Measurements from ENCODE around the gene KRT39. TPM values are rescaled to one million over a fixed set of nuclear protein-coding genes. Genes with fewer than 3 reads are reported as not detected.
A peak's percentile ranks its signal among the peaks of the same experiment; 100 is the strongest.

The KRT39 gene
- total RNA-seq, 1 experiment from 2014 or later = not detected

DNA sequence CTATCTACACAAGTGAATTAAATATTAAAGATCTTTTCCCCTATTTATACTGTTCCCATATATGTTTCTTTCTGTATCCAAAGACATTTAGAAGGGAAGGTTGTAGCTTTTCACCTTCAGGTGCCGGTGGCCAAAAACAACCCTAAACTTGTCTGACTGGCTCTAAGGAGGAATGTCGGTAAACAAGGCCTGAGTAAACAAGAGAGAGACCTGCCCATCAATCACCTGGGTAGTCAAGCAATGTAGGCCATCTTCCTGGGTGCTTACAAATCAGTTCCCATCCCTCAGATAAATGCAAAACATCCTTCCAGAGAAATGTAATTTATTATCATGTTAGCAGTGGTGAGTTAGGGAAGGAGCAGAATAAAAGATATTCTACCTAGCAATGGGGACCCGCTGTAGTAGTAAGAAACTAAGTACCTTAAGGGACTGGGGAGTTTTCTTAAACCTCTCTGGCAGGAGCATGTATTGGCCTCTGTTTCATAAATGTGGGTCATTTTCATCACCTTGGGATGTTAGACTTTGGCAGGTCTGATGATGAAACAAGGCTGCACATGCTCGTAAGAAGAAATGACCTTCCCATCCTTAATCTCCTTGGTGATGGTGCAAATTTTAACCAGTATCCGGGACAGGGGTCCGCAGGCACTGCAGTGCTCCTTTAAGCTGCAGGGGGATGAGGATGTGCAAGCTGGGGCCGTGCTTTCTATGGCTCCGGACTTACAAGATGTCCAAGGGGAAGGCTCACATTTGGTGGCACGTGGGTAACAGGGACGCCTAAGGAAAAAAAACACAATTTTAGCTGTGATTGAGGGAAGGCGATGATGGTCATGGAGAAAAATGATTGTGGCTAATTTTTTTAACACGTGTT, 8.4 kb downstream of the KRT39 start:
- no TSS peak for BruUV-seq (replicated peaks)
- peaks cover 88% of the 10 kb centered on the region for H3K4me1 Mint-ChIP-seq (ENCODE audit: low read depth, unreplicated experiment)
- intact Hi-C loops (cut with micrococcal nuclease; ENCODE audit: unreplicated experiment) = loop anchor here (1.0 to 5.0 kb wide), 4 partner anchors 64 to 174 kb away; partner anchors contain the start of gene KRTAP1-1
- DNase-seq = peak; percentile 86
- CTCF ChIA-PET = interaction anchor here (0.6 to 4.0 kb wide), 13 partner anchors 11 to 1130 kb away, joined by 3 to 33 read pairs (median 4); partner anchors contain the start of gene KRT23
- H3K27ac Mint-ChIP-seq (ENCODE audit: unreplicated experiment) = peak overlapping the region; percentile 94
- TF ChIP-seq, protein P1, sequence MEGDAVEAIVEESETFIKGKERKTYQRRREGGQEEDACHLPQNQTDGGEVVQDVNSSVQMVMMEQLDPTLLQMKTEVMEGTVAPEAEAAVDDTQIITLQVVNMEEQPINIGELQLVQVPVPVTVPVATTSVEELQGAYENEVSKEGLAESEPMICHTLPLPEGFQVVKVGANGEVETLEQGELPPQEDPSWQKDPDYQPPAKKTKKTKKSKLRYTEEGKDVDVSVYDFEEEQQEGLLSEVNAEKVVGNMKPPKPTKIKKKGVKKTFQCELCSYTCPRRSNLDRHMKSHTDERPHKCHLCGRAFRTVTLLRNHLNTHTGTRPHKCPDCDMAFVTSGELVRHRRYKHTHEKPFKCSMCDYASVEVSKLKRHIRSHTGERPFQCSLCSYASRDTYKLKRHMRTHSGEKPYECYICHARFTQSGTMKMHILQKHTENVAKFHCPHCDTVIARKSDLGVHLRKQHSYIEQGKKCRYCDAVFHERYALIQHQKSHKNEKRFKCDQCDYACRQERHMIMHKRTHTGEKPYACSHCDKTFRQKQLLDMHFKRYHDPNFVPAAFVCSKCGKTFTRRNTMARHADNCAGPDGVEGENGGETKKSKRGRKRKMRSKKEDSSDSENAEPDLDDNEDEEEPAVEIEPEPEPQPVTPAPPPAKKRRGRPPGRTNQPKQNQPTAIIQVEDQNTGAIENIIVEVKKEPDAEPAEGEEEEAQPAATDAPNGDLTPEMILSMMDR (IDR thresholded peaks at IDR 0.05; ENCODE audit: unreplicated experiment) = no peak
- H3K9me3 Mint-ChIP-seq (ENCODE audit: low read depth, unreplicated experiment) = peaks cover 2% of the 10 kb centered on the region
- H3K4me3 Mint-ChIP-seq (ENCODE audit: low read depth, unreplicated experiment) = peak overlapping the region; percentile 14
- H3K27me3 Mint-ChIP-seq (ENCODE audit: unreplicated experiment) = no peaks in the 10 kb centered on the region
- H3K36me3 Mint-ChIP-seq (ENCODE audit: insufficient read depth, unreplicated experiment) = peaks cover 49% of the 10 kb centered on the region

DNA sequence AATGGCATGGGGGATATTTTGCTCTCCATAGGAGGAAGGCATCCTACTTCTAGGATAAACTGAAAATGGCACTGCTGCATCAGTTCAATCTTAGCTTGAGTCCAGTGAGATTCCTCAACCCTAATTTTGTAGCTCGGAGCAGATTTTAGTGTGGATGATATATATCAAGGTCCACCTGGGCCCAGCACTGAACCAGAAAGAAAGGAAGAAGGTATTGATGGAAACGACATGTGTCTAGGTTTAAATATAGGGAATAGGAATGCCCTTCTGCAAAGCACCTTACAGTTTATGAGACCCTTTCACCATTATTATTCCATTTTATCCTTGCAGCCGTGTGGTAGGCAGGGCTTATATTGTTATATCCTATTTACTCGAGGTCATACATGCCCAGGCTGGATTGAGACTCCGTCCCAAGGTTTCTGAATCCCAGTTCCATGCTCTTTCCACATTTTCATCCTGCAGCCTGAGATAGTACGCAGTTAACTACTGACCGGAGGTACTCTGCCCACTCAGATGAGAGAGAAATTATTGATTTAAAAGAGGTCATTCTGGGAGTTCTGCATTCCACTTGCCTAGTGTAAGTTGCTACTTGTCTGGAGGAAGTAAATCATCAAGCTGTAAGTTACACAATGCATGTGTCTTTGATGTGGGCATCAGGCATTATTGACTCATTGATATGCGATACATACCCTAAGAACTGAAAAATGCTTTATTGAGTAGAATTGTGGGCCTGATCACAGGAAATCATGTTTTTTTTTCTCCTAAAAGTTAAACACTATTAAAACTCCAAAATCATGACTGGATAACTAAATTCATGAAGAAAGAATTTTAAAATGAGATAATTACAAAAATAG, 10.1 kb downstream of the KRT39 start:
- Mint-ChIP-seq H3K27me3 (ENCODE audit: unreplicated experiment) (no peaks in the 10 kb centered on the region), H3K4me3 (ENCODE audit: low read depth, unreplicated experiment) (peak overlapping the region; percentile 27), H3K36me3 (ENCODE audit: insufficient read depth, unreplicated experiment) (peaks cover 63% of the 10 kb centered on the region), H3K27ac (ENCODE audit: unreplicated experiment) (peak overlapping the region; percentile 94), H3K4me1 (ENCODE audit: low read depth, unreplicated experiment) (peaks cover 97% of the 10 kb centered on the region), H3K9me3 (ENCODE audit: low read depth, unreplicated experiment) (no peaks in the 10 kb centered on the region)
- intact Hi-C loops (cut with micrococcal nuclease; ENCODE audit: unreplicated experiment) = loop anchor here (1.0 to 5.0 kb wide), 4 partner anchors 41 to 176 kb away; no protein-coding TSS in a partner anchor
- CTCF ChIA-PET = interaction anchor here (0.5 to 4.0 kb wide), 26 partner anchors 8 to 1307 kb away, joined by 3 to 33 read pairs (median 4); partner anchors contain the start of genes KRT23 and KRTAP2-3
- peak; percentile 88 for DNase-seq
- TSS peak; percentile 84 for BruUV-seq (replicated peaks)
- TF ChIP-seq, protein P1 (IDR thresholded peaks at IDR 0.05; ENCODE audit: unreplicated experiment) = no peak

DNA sequence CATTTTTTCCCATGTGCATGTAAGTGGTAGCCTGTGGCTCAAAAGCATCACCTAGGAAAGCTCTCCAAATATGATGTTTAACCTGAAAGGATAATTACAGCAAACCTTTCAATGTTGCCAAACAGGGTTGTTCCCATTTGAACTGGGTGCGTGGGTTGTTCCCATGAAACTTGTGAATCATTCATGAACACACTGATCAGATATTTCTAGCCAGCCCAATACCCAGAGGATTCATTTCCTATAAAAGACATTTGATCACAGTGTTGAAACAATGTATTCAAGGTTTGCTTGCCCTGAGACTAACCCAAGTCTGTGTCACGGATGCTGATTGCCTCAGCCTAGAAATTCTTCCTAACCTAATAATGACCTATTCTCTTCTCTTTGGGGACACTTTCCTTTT, 12.9 kb downstream of the KRT39 start:
- intact Hi-C loops (cut with micrococcal nuclease; ENCODE audit: unreplicated experiment) = loop anchor here (1.0 kb wide), 1 partner anchor 106 kb away; the partner anchor contains the start of gene KRTAP2-3
- no TSS peak for BruUV-seq (replicated peaks)
- Mint-ChIP-seq H3K27me3 (ENCODE audit: unreplicated experiment) (no peaks in the 10 kb centered on the region), H3K36me3 (ENCODE audit: insufficient read depth, unreplicated experiment) (peaks cover 65% of the 10 kb centered on the region), H3K9me3 (ENCODE audit: low read depth, unreplicated experiment) (no peaks in the 10 kb centered on the region), H3K4me1 (ENCODE audit: low read depth, unreplicated experiment) (peaks cover 100% of the 10 kb centered on the region), H3K4me3 (ENCODE audit: low read depth, unreplicated experiment) (peak overlapping the region; percentile 49), H3K27ac (ENCODE audit: unreplicated experiment) (peak overlapping the region; percentile 94)
- peak; percentile 90 for DNase-seq
- TF ChIP-seq, protein P1 (IDR thresholded peaks at IDR 0.05; ENCODE audit: unreplicated experiment) = no peak
- CTCF ChIA-PET = interaction anchor here (0.6 to 3.0 kb wide), 16 partner anchors 17 to 568 kb away, joined by 3 to 48 read pairs (median 6); partner anchors contain the start of genes KRT23 and KRTAP2-3

DNA sequence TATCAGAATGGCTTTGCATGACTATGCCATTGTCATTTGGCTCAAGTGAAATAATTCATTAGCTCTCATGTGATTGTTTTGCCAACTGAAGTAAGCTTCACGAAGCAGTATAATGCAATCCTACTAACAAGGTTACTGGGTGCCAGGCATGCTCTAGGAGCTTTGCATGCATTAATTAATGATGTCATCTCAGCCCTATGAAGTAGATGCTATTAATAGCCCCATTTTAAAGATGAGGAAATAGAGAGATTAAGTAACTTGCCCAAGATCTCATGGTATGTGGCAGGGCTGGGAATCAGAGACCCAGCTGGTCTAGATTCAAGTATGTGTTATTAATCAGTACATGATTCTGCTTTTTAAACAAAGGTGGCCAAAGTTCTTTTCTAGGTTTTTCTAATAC, 14.1 kb downstream of the KRT39 start:
- peaks cover 93% of the 10 kb centered on the region for H3K4me1 Mint-ChIP-seq (ENCODE audit: low read depth, unreplicated experiment)
- H3K36me3 Mint-ChIP-seq (ENCODE audit: insufficient read depth, unreplicated experiment) = peaks cover 55% of the 10 kb centered on the region
- BruUV-seq (replicated peaks) = no TSS peak
- H3K27me3 Mint-ChIP-seq (ENCODE audit: unreplicated experiment) = no peaks in the 10 kb centered on the region
- CTCF ChIA-PET = interaction anchor here (0.5 to 3.0 kb wide), 30 partner anchors 9 to 699 kb away, joined by 3 to 48 read pairs (median 4); partner anchors contain the start of genes KRT23, KRT39, KRT40 and KRTAP2-3
- no peaks in the 10 kb centered on the region for H3K9me3 Mint-ChIP-seq (ENCODE audit: low read depth, unreplicated experiment)
- DNase-seq = peak; percentile 79
- H3K4me3 Mint-ChIP-seq (ENCODE audit: low read depth, unreplicated experiment) = peak overlapping the region; percentile 49
- TF ChIP-seq, protein P1 (IDR thresholded peaks at IDR 0.05; ENCODE audit: unreplicated experiment) = no peak
- H3K27ac Mint-ChIP-seq (ENCODE audit: unreplicated experiment) = peak overlapping the region; percentile 94
- intact Hi-C loops (cut with micrococcal nuclease; ENCODE audit: unreplicated experiment) = loop anchor here (1.0 kb wide), 2 partner anchors 15 to 37 kb away; partner anchors contain the start of gene KRT23
